Measurements from ENCODE around the gene POGLUT3.

The POGLUT3 gene

GRCh38 chr11:108500721-108501120 lies 2.5 kb upstream of the POGLUT3 start:
- DNase-seq (ENCODE audit: low read depth in 2 of 2, low spot score in 1 of 2), result no peak

DNA sequence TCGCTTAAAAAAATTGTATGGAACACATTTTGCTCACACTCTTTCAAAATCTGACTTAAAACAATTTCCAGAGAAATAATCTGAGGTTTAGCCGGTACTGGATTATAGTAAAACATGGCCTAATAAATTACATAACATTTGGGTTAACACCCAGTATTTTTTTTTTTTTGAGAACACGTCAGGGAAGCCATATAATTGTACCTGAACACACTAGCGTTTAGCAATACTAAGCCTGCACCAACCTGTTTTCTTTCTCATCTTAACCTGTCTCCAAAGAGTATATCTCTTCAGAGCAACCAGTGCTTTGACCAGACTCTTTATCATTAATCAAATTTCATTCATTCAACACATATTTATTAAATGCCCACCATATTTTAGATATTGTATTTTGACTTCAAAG lies 2.0 kb upstream of the POGLUT3 start:
- DNase-seq (ENCODE audit: low read depth in 2 of 2, low spot score in 1 of 2), result no peak

DNA sequence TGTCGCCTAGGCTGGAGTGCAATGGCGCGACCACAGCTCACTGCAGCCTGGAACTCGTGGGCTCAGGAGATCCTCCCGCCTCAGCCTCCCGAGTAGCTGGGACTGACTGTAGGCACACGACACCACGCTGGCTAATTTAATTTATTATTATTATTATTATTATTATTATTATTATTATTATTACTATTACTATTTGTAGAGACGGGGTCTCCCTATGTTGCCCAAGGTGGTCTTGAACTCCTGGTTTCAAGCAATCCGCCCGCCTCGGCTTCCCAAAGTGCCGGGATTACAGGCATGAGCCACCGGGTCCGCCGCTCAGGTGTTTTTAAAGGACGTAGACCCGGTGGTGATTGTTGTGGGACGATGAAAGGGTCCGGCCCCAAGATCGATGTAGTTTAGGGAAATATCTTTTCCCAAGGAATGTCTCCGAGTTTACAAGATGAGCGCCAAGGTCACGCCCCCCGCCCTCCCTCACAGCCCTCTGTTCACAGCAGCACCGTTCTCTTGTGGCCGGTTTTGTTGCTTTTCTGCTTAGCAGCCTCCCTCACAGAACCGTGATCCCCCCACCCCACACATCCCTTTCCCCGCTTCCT lies 728 bp upstream of the POGLUT3 start:
- DNase-seq (ENCODE audit: low read depth in 2 of 2, low spot score in 1 of 2), result no peak

- DNase-seq (ENCODE audit: low read depth in 2 of 2, low spot score in 1 of 2), result peak; percentile 29
Measured at GRCh38 chr11:108497317-108498045, 703 bp downstream of the POGLUT3 start.

DNA sequence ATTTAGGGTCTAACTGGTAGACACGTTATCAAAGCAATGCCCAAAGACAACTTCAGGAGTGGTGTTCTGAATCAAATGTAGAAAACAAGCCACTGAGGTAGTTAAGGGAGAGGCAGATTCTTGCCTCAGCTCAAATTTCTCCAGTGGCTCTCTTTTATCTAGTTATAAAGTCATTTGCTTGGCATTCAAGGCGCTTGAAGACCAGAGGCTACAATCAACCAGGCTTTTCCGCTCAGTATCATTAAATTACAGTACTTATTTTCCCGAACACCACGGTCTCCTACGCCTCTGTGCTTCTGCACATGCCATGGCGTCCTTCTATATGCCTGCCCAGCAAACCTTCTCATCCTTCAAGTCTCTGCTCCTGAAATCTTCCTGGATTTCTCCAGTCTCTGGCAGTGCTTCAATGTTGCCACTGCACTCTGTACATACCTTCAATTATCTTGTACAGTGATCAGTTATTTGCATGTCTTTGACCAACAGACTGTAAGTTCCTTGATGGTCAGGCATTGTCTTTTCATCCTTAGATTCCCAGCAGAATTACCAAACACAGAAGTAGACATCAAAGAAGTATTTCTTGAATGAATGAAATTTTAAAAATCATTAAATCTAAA lies 1.4 kb downstream of the POGLUT3 start:
- DNase-seq (ENCODE audit: low read depth in 2 of 2, low spot score in 1 of 2), result no peak

DNA sequence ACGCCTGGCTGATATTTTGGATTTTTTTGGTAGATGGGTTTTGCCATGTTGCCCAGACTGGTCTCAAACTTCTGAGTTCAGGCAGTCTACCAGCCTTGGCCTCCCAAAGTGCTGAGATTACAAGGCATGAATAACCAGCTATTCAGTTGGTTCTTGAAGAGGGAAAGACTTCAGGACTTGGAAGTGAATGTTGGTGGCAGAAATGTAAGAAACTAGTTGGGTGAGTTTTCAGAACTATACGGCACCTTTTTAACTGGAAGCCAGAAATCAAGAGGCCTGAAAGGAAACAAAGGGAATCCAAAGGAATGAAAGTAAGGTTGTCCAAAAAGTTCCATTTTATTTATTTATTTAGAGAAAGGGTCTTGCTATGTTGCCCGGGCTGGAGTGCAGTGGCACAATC lies 2.9 kb downstream of the POGLUT3 start:
- no peak for DNase-seq (ENCODE audit: low read depth in 2 of 2, low spot score in 1 of 2)

DNA sequence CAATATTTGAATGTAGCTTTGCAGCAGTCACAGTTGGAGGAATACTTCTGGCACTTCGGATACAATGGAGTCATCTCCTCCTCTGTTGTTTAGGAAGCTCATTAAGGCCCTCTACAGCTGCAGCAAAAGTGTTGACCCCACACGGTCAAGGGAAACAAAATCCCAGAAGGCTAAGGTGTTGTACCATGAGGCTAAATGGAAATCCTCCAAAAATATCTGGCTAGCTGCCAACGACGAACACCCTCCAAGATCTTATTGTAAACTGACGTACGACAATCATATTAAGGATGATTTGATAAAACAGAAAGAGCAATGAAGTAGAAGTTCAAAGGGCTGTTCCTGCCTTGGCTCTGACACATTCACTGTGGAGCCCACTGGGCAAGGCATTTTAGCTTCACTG lies 4.0 kb downstream of the POGLUT3 start:
- no peak for DNase-seq (ENCODE audit: low read depth in 2 of 2, low spot score in 1 of 2)

- DNase-seq (ENCODE audit: low read depth in 2 of 2, low spot score in 1 of 2), result no peak
Measured at GRCh38 chr11:108491936-108492335, 6.2 kb downstream of the POGLUT3 start.

DNA sequence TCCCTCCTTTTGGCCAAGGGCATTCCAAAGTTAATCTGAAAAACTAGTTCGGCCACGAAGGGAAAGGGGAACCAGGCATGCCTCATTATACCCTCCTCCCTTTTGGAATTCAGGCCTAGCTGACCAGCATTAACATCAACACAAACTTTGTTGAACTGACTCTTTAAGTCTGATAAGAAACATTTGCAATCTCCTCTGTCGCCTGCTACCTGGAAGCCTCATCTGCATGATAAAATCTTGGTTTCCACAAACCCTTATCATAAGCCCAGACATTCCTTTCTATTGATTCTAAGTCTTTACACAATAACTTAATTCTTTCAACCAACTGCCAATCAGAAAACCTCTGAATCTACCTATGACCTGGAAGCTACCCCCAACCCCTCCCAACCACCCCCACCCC lies 11.4 kb downstream of the POGLUT3 start:
- no peak for DNase-seq (ENCODE audit: low read depth in 2 of 2, low spot score in 1 of 2)

DNA sequence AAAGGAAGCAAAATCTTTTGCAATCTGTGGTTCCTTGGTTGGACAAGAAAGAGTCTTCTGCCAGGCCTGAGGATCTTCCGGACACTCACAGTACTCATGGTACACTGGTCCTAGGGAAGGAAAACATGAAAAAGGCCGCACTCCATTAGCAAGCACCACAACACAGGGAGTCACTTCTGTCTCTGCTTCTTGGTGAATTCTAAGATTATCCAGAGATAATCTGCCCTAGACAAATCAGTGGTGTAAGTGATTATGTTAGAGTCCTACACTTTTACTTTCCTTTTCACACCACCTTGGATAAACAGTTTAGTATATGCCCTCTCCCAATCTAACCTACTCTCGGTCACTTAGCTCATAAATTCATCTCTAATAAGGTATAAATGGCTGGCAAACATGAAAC lies 11.9 kb downstream of the POGLUT3 start:
- no peak for DNase-seq (ENCODE audit: low read depth in 2 of 2, low spot score in 1 of 2)

DNA sequence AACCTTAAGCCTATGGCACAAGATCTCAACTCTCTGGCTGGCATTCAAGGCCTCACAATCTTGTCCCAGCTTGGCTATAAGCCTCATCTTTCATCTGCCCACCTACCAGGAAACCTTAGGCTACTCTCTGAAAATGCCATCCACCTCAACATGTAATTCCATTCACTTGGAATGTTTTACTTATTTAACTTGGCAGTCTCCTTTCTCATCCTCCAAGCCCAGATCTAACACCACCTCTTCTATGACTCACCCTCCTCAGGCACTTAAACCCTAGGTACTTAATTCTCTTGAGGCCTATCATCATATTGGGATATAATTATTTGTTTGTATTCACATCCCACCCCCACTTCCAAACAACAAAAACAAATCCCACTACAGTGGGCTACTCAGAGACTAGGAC lies 15.0 kb downstream of the POGLUT3 start:
- DNase-seq (ENCODE audit: low read depth in 2 of 2, low spot score in 1 of 2), result no peak

- DNase-seq (ENCODE audit: low read depth in 2 of 2, low spot score in 1 of 2), result no peak
Measured at GRCh38 chr11:108474664-108475463, 23.3 kb downstream of the POGLUT3 start.

GRCh38 chr11:108472681-108473080 lies 25.5 kb downstream of the POGLUT3 start:
- no peak for DNase-seq (ENCODE audit: low read depth in 2 of 2, low spot score in 1 of 2)

DNA sequence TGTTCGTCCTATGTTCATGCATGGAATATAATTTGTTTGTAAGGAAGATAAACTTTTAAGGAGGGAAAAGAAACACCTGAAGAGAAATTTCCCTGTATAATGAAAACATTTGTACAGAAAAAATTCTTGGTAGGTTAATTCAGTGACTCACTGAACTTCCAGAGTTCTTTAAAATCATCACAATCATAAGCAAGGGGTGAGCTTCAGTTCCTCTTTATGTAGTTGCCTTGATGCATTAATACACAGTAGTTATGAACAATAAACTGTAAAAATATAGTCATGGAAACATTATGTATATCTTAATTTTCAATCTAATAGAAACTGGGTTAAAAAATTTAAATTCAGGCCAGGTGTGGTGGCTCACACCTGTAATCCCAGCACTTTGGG lies 29.7 kb downstream of the POGLUT3 start:
- no peak for DNase-seq (ENCODE audit: low read depth in 2 of 2, low spot score in 1 of 2)

- DNase-seq (ENCODE audit: low read depth in 2 of 2, low spot score in 1 of 2), result peak; percentile 90 to 91
Measured at GRCh38 chr11:108467091-108467823, 30.9 kb downstream of the POGLUT3 start, which contains the start of gene C11orf65. TSS of gene C11orf65 (minus strand) at chr11:108467529. CDS start at chr11:108461559, 5,970 bp downstream.

DNA sequence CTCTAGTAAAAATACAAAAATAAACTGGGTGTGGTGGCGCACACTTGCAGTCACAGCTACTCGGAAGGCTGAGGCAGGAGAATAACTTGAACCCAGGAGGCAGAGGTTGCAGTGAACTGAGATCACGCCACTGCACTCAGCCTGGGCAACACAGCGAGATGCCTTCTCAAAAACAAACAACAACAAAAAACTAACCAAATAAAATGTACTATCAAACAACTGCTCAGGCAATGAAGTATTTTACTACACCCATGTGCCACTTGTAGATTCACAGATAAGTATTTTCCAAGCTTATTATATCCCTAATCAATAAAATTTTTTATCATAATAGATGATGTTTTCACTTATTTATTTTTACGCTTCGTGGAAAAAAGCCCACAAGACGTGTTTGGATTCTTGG lies 31.8 kb downstream of the POGLUT3 start:
- no peak for DNase-seq (ENCODE audit: low read depth in 2 of 2, low spot score in 1 of 2)

DNA sequence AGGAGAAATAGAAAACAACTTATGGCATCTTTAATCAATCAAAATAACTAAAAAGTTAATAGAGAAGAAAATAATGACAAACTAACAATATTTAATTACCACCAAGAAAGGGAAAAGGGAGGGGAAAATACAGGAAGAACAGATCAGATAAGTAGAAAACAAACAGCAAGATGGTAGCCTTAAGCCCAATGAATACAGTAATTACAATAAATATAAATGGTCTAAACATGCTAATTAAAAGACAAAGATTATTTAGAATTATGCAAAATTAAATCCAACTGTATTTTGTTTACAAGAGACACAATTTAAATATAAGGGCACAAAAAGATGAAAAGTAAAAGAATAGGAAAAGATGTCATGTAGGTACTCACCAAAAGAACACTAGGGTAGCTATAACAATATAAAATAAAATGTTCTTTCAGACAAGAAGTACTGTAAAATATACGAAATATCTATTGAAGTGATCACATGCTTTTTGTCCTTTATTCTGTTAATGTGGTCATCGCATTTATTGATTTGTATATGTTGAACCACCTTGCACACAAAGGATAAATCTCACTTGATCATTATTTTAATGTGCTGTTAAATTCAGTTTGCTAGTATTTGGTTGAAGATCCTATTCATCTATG lies 44.9 kb downstream of the POGLUT3 start:
- DNase-seq (ENCODE audit: low read depth in 2 of 2, low spot score in 1 of 2), result no peak

Measured in stimulated activated CD8-positive, alpha-beta memory T cell treated with anti-CD3 and anti-CD28 coated beads, Interleukin-4, amount 100 ng/mL, for 1 hour (primary cell).